Coronary artery (tissue), 2 donors: Measurements from ENCODE around the gene LRRC4B.
A peak's percentile ranks its signal among the peaks of the same experiment; 100 is the strongest.

Experiments used
- DNase-seq: peaks from one replicate; pipeline ENCODE4 v3.0.0-alpha.2; 2017; ENCODE audit warnings: low spot score
- H3K27ac ChIP-seq, 2 donors: fragments of 200-600 bp; sonication (generic); one replicate each; pipeline ENCODE4 v1.5.1; 2016 to 2019
- H3K4me3 ChIP-seq: fragments of 200-600 bp; sonication (generic); 2 replicates; pipeline ENCODE4 v1.5.1; 2016; ENCODE audit warnings: mild to moderate bottlenecking, moderate library complexity
- CTCF ChIP-seq: fragments of 200-600 bp; sonication (generic); IDR thresholded peaks from one replicate; pipeline ENCODE4 v1.5.1; 2019; ENCODE audit warnings: antibody characterized with exemption

Gene LRRC4B

GRCh38 chr19:50511069-50511822 is 57.0 kb downstream of the LRRC4B start, which contains the start of gene JOSD2:
Gene JOSD2, minus strand, starts transcription at chr19:50511191. Its CDS starts 760 bp downstream, at chr19:50510431.
- DNase-seq = peak; percentile 99
- H3K27ac ChIP-seq = peak within 1 kb of the TSS; percentile 67 to 85
- peak within 1 kb of the TSS; percentile 89 for H3K4me3 ChIP-seq
- TF ChIP-seq CTCF = no peak

- no peak for DNase-seq
- no peak for TF ChIP-seq CTCF
- peak overlapping the region; percentile 89 for H3K4me3 ChIP-seq
- peak overlapping the region; percentile 67 to 85 for H3K27ac ChIP-seq
These were observed 57.6 kb downstream of the LRRC4B start for GRCh38 chr19:50510700-50511068.

- peak overlapping the region; percentile 89 for H3K4me3 ChIP-seq
- no peak for DNase-seq
- TF ChIP-seq CTCF = no peak
- H3K27ac ChIP-seq = peak overlapping the region in 1 of 2 donors; percentile 85
These were observed 58.0 kb downstream of the LRRC4B start for GRCh38 chr19:50510121-50510670.

- TF ChIP-seq CTCF = no peak
- Histone ChIP-seq H3K27ac (no peak overlapping the region), H3K4me3 (no peak overlapping the region)
- no peak for DNase-seq
These were observed 58.9 kb downstream of the LRRC4B start for GRCh38 chr19:50509366-50509765.

GRCh38 chr19:50508843-50509190 is 59.4 kb downstream of the LRRC4B start:
- Histone ChIP-seq H3K4me3 (no peak overlapping the region), H3K27ac (no peak overlapping the region)
- TF ChIP-seq CTCF = no peak
- DNase-seq = no peak

GRCh38 chr19:50507376-50507775 is 60.9 kb downstream of the LRRC4B start:
- H3K4me3 ChIP-seq = no peak overlapping the region
- no peak overlapping the region for H3K27ac ChIP-seq
- no peak for TF ChIP-seq CTCF
- no peak for DNase-seq

GRCh38 chr19:50506700-50507099 is 61.5 kb downstream of the LRRC4B start:
- DNase-seq = no peak
- Histone ChIP-seq H3K27ac (no peak overlapping the region), H3K4me3 (no peak overlapping the region)
- no peak for TF ChIP-seq CTCF
